ENCODE results near the gene TDP1. TPM values are rescaled to one million over a fixed set of nuclear protein-coding genes. Genes with fewer than 3 reads are reported as not detected.

TDP1 gene
- total and polyA plus RNA-seq, 3 donors from 2014 or later, result 37.0 to 55.2 (median 43.1) TPM

DNA sequence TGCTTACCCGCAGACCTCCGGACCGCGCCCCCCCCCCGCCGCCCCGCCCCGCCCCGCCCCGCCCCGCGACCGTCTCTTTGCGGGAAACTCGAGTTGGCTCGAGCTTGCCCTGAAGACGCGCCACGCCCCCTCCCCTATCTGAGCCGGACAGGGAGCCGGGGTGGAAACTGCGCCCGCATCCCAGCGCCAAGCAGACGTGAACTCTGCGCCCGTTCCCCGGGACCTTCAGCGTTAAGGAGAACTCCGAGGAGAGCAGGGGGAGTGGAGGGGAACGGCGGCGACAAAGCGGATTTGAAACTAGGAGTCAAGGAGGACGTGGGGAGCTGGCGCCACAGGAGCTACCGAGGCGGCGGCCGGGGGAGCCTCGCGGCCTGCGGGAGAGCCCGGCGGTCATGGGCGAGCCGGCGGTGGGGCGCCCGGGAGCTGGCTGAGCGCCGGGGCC lies 106.0 kb downstream of the TDP1 start, which contains the start of gene KCNK13:
KCNK13 (plus strand) TSS at position 310 of the 442 bp plus-strand sequence. CDS start 212 bp downstream, outside the sequence.
- intact Hi-C loops (cut with DNase I; ENCODE audit: low total_unique reads), result no loop called here
- Histone ChIP-seq H3K36me3 (ENCODE audit: low read depth, missing control alignments) (no peaks in the 10 kb centered on the region), H3K27me3 (no peaks in the 10 kb centered on the region), H3K4me1 (no peaks in the 10 kb centered on the region), H3K4me3 (peak within 1 kb of the TSS; percentile 53 to 65), H3K27ac (peak within 1 kb of the TSS; percentile 30 to 33), H3K9me3 (no peaks in the 10 kb centered on the region)
- peak; percentile 64 for DNase-seq
- TF ChIP-seq, protein P1, sequence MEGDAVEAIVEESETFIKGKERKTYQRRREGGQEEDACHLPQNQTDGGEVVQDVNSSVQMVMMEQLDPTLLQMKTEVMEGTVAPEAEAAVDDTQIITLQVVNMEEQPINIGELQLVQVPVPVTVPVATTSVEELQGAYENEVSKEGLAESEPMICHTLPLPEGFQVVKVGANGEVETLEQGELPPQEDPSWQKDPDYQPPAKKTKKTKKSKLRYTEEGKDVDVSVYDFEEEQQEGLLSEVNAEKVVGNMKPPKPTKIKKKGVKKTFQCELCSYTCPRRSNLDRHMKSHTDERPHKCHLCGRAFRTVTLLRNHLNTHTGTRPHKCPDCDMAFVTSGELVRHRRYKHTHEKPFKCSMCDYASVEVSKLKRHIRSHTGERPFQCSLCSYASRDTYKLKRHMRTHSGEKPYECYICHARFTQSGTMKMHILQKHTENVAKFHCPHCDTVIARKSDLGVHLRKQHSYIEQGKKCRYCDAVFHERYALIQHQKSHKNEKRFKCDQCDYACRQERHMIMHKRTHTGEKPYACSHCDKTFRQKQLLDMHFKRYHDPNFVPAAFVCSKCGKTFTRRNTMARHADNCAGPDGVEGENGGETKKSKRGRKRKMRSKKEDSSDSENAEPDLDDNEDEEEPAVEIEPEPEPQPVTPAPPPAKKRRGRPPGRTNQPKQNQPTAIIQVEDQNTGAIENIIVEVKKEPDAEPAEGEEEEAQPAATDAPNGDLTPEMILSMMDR (IDR thresholded peaks at IDR 0.05), result no peak
- no peak for TF ChIP-seq POLR2A (IDR thresholded peaks at IDR 0.05)
- WGBS, 2 donors, result 1% methylated on average over 29 to 38 of the region's 52 CpGs

DNA sequence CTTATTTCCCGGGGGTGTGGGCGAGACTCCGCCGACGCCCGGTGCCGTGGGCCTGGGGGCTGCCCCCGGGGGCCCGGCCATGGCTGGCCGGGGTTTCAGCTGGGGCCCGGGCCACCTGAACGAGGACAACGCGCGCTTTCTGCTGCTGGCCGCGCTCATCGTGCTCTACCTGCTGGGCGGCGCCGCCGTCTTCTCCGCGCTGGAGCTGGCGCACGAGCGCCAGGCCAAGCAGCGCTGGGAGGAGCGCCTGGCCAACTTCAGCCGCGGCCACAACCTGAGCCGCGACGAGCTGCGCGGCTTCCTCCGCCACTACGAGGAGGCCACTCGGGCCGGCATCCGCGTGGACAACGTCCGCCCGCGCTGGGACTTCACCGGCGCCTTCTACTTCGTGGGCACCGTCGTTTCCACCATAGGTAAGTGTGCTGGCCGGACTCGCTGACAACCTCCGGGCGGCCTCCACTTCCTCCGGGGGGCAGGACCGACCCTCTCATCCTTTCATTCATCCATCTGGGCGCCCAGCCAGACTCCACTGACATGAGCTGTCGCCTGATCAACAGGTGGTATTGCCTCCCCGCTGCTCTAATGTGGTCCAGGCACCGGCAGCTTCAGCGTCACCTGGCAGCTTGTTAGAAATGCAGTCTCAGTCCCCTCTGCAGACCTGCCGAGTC lies 106.5 kb downstream of the TDP1 start:
- H3K9me3 ChIP-seq, result no peaks in the 10 kb centered on the region
- H3K4me3 ChIP-seq, result peak overlapping the region; percentile 53 to 65
- peak overlapping the region; percentile 30 to 33 for H3K27ac ChIP-seq
- DNase-seq, result peak; percentile 36
- intact Hi-C loops (cut with DNase I; ENCODE audit: low total_unique reads), result no loop called here
- no peaks in the 10 kb centered on the region for H3K27me3 ChIP-seq
- no peaks in the 10 kb centered on the region for H3K4me1 ChIP-seq
- TF ChIP-seq, protein P1 (IDR thresholded peaks at IDR 0.05), result no peak
- no peak for TF ChIP-seq POLR2A (IDR thresholded peaks at IDR 0.05)
- H3K36me3 ChIP-seq (ENCODE audit: low read depth, missing control alignments), result no peaks in the 10 kb centered on the region
- WGBS, 2 donors, result 2% methylated on average over 39 to 61 of the region's 63 CpGs

DNA sequence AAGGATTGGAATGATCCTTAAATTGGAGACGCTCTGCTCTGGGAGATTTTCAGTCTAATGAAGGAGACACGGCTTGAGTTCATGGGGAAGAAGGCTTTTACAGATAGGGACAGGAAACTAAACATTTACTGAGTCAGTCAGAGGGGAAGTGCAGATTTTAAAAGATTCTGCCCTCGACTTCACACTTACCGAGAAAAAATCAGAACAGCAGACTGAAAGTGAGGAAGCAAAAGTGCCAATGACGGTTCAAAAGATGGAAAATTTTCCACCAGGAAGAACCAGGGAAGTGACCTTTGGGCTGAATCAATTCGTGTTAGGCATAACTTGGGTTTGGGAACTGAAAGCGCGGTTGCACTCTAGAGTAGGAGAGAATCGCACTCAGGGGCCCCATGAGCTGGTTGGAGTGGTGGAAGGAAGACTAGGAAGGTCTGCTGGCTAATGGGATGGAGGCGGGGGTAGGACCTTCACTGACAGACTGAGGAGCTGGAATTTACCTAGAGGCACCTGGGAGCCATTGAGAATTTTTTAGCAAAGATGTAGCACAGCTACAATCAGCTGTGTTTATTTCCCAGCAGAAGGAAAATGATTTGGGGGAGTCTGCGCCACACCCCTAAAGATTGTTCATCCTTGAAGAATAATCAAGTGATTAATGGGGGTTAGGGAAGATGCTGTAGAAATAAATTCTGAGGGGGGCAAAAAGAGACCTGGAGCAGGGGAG lies 107.3 kb downstream of the TDP1 start:
- no peaks in the 10 kb centered on the region for H3K4me1 ChIP-seq
- no peaks in the 10 kb centered on the region for H3K27me3 ChIP-seq
- intact Hi-C loops (cut with DNase I; ENCODE audit: low total_unique reads), result no loop called here
- no peak for TF ChIP-seq POLR2A (IDR thresholded peaks at IDR 0.05)
- TF ChIP-seq, protein P1 (IDR thresholded peaks at IDR 0.05), result no peak
- WGBS, 2 donors, result 25 to 27% methylated on average over 11 of the region's 11 CpGs
- peak overlapping the region; percentile 30 to 33 for H3K27ac ChIP-seq
- no peaks in the 10 kb centered on the region for H3K36me3 ChIP-seq (ENCODE audit: low read depth, missing control alignments)
- H3K4me3 ChIP-seq, result peak overlapping the region; percentile 53 to 65
- H3K9me3 ChIP-seq, result no peaks in the 10 kb centered on the region
- no peak for DNase-seq

DNA sequence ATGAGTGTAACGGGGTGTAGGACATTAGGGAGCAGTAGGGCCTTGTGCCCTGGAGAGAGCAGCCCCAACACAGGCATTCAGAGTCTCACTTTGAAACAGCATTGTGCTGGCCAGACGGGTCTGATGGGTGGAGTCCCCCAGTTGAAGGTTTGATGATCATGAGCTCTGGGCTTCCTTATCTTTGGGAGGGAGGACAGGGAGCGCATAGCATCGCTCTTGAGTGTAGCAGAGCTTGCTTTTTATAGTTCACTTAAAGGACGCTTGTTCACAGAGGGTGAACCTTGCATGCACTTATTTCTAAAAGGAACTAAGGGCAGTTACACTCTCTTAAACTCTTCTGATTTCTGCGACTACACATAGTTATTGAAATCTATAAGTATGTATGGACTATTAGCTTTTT lies 116.6 kb downstream of the TDP1 start:
- intact Hi-C loops (cut with DNase I; ENCODE audit: low total_unique reads), result no loop called here
- no peaks in the 10 kb centered on the region for H3K27me3 ChIP-seq
- no peaks in the 10 kb centered on the region for H3K36me3 ChIP-seq (ENCODE audit: low read depth, missing control alignments)
- no peaks in the 10 kb centered on the region for H3K4me1 ChIP-seq
- peak; percentile 36 for DNase-seq
- 61 to 65% methylated on average over 6 of the region's 6 CpGs for WGBS, 2 donors
- TF ChIP-seq POLR2A (IDR thresholded peaks at IDR 0.05), result no peak
- TF ChIP-seq, protein P1 (IDR thresholded peaks at IDR 0.05), result no peak
- H3K27ac ChIP-seq, result no peak overlapping the region
- H3K9me3 ChIP-seq, result no peaks in the 10 kb centered on the region
- H3K4me3 ChIP-seq, result no peak overlapping the region
